CD14-positive monocyte (primary cell): ENCODE measurements around the gene RALGAPA2. TPM values are rescaled to one million over a fixed set of nuclear protein-coding genes. Genes with fewer than 3 reads are reported as not detected.

Source experiments
- DNase-seq, 3 donors: peaks; one replicate each; pipeline ENCODE4 v3.0.0-alpha.2; 2011 to 2022
- H2AFZ ChIP-seq: 2 replicates; pipeline ENCODE4 v1.6.0; 2012; ENCODE audit warnings: mild to moderate bottlenecking, low read depth, low read length, inconsistent platforms; ENCODE audit not compliant: insufficient read depth, poor library complexity, severe bottlenecking
- H3K27ac ChIP-seq, 2 donors: 1 replicate in 1 of 2; 2 replicates in 1 of 2; pipeline ENCODE4 v1.5.1; 2012 to 2013; ENCODE audit warnings: low read length in 2 of 2, control low read depth in 1 of 2, inconsistent platforms in 1 of 2, low read depth in 1 of 2, mild to moderate bottlenecking in 1 of 2
- H3K27me3 ChIP-seq, 2 donors: one replicate each; pipeline versions ENCODE4 v1.6.0 to v1.6.1; 2011 to 2013; ENCODE audit warnings: low read length in 2 of 2; ENCODE audit not compliant: control insufficient read depth in 2 of 2, insufficient read depth in 2 of 2
- H3K36me3 ChIP-seq, 2 donors: replicated peaks in 1 of 2; 1 replicate in 1 of 2; 2 replicates in 1 of 2; pipeline versions ENCODE4 v1.5.1 to v1.6.1; 2012 to 2013; ENCODE audit warnings: low read length in 2 of 2, control low read depth in 1 of 2, inconsistent platforms in 1 of 2, mild to moderate bottlenecking in 1 of 2; ENCODE audit not compliant: insufficient read depth in 2 of 2, control insufficient read depth in 1 of 2
- H3K4me1 ChIP-seq, 2 donors: 1 replicate in 1 of 2; 2 replicates in 1 of 2; pipeline versions ENCODE4 v1.5.1 to v1.6.1; 2012 to 2013; ENCODE audit warnings: low read length in 2 of 2, control low read depth in 1 of 2, inconsistent platforms in 1 of 2, mild to moderate bottlenecking in 1 of 2, moderate library complexity in 1 of 2; ENCODE audit not compliant: insufficient read depth in 2 of 2, control insufficient read depth in 1 of 2
- H3K4me2 ChIP-seq: replicated peaks from 2 replicates; pipeline ENCODE3; 2012; ENCODE audit warnings: low read length, moderate library complexity, mild to moderate bottlenecking; ENCODE audit not compliant: poor library complexity, severe bottlenecking; ENCODE audit errors: extremely low read depth
- H3K4me3 ChIP-seq, 3 experiments: fragments of 200-600 bp in 1 of 3; sonication (generic) in 1 of 3; replicated peaks in 1 of 3; 1 replicate in 2 of 3; 2 replicates in 1 of 3; pipeline ENCODE4 v1.5.1; 2011 to 2013; ENCODE audit warnings: low read length in 3 of 3, mild to moderate bottlenecking in 3 of 3, control low read depth in 2 of 3, low read depth in 2 of 3, inconsistent platforms in 1 of 3, moderate library complexity in 1 of 3
- H3K79me2 ChIP-seq: 2 replicates; pipeline ENCODE4 v1.6.0; 2012; ENCODE audit warnings: mild to moderate bottlenecking, control low read depth, inconsistent platforms, low read length, moderate library complexity; ENCODE audit not compliant: insufficient read depth
- H3K9ac ChIP-seq: 2 replicates; pipeline ENCODE4 v1.6.0; 2017; ENCODE audit warnings: low read length, mild to moderate bottlenecking; ENCODE audit not compliant: insufficient read depth, poor library complexity, severe bottlenecking
- H3K9me3 ChIP-seq, 2 donors: replicated peaks in 1 of 2; 1 replicate in 1 of 2; 2 replicates in 1 of 2; pipeline versions ENCODE4 v1.5.1 to v1.6.1; 2012 to 2013; ENCODE audit warnings: low read length in 2 of 2, control low read depth in 1 of 2; ENCODE audit not compliant: control insufficient read depth in 1 of 2, insufficient read depth in 1 of 2
- H4K20me1 ChIP-seq: 2 replicates; pipeline ENCODE4 v1.6.0; 2012; ENCODE audit warnings: mild to moderate bottlenecking, low read length, control low read depth, moderate library complexity; ENCODE audit not compliant: insufficient read depth
- H3K27ac Mint-ChIP-seq, 7 donors: one replicate each; pipeline ENCODE4 v1.8.0; 2020; ENCODE audit warnings: mild to moderate bottlenecking in 7 of 7, mixed read lengths in 7 of 7, moderate library complexity in 6 of 7, inconsistent platforms in 2 of 7
- H3K27me3 Mint-ChIP-seq, 3 donors: one replicate each; pipeline ENCODE4 v1.8.0; 2021 to 2022; ENCODE audit warnings: low read depth in 3 of 3, mild to moderate bottlenecking in 3 of 3, mixed read lengths in 3 of 3, moderate library complexity in 3 of 3, inconsistent platforms in 1 of 3
- H3K36me3 Mint-ChIP-seq, 2 donors: one replicate each; pipeline ENCODE4 v1.8.0; 2020; ENCODE audit warnings: mixed read lengths in 2 of 2, inconsistent platforms in 1 of 2, mild to moderate bottlenecking in 1 of 2
- H3K4me1 Mint-ChIP-seq: one replicate; pipeline ENCODE4 v1.8.0; 2020; ENCODE audit warnings: mild to moderate bottlenecking, mixed read lengths
- H3K4me3 Mint-ChIP-seq, 2 donors: one replicate each; pipeline ENCODE4 v1.8.0; 2020; ENCODE audit warnings: mild to moderate bottlenecking in 2 of 2, mixed read lengths in 2 of 2, moderate library complexity in 1 of 2
- H3K9me3 Mint-ChIP-seq, 7 donors: one replicate each; pipeline ENCODE4 v1.8.0; 2020 to 2022; ENCODE audit warnings: mixed read lengths in 7 of 7, mild to moderate bottlenecking in 6 of 7, moderate library complexity in 6 of 7, inconsistent platforms in 2 of 7
- WGBS: methylation state at CpG from one replicate; pipeline ENCODE4 v1.1.5; 2013; ENCODE audit warnings: missing lambda C conversion rate; ENCODE audit not compliant: insufficient coverage; 5-methylcytosine and 5-hydroxymethylcytosine counted together
- intact Hi-C, 2 donors: fragments of 100-400 bp; cut with micrococcal nuclease; formaldehyde crosslinking; loops; one replicate each; pipeline versions ENCODE4 v1.15.0 to v1.15.1; 2023
- polyA plus RNA-seq, 3 donors: library from polyadenylated mRNA; depleted of rRNA in 1 of 3; unstranded in 2 of 3; stranded (reverse) in 1 of 3; fragments of 300-500 nt in 2 of 3; fragments of >200 nt in 1 of 3; fragmentation: Illumina TruSeq in 2 of 3; gene quantifications; 1 replicate in 2 of 3; 2 replicates in 1 of 3; pipeline ENCODE4 v1.2.3, GENCODE V29; 2012 to 2021
- TF ChIP-seq, protein P1 (sequence below): fragments of 200-600 bp; IDR thresholded peaks from one replicate; pipeline ENCODE4 v1.8.0; 2022; ENCODE audit warnings: antibody characterized with exemption, mild to moderate bottlenecking

Gene RALGAPA2
- polyA plus RNA-seq, 3 donors, result 6.2 to 13.0 (median 8.9) TPM

DNA sequence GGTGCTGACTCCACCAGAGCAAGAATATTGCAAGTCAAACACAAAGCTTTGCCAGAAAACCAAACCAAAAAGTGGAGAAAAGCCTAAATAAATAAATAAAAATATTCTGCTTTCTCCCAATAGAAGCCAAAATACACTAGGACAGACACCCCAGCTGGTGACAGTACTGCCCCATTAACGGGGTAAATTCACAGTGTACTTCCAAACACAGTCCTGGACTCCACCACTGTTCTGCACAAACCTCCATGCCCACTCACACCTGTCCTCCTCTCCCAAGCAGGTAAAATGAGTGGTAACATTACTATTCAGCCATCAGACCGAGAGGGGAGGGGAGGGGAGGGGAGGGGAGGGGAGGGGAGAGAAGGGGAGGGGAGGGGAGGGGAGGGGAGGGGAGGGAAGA, 70.7 kb downstream of the RALGAPA2 start:
- Histone ChIP-seq H3K9ac (no peak overlapping the region), H3K4me3 (no peak overlapping the region), H3K9me3 (no peaks in the 10 kb centered on the region), H3K36me3 (peaks cover 37 to 49% of the 10 kb centered on the region in 2 donors), H2AFZ (no peak overlapping the region), H4K20me1 (no peaks in the 10 kb centered on the region), H3K4me2 (no peak overlapping the region), H3K27ac (no peak overlapping the region), H3K4me1 (no peaks in the 10 kb centered on the region), H3K79me2 (no peaks in the 10 kb centered on the region), H3K27me3 (no peaks in the 10 kb centered on the region)
- peaks cover 0 to 1% (median 0%) of the 10 kb centered on the region in 3 donors for H3K27me3 Mint-ChIP-seq
- H3K4me3 Mint-ChIP-seq, result no peak overlapping the region
- H3K27ac Mint-ChIP-seq, result no peak overlapping the region
- intact Hi-C loops, result no loop called here
- peaks cover 41 to 44% of the 10 kb centered on the region in 2 donors for H3K36me3 Mint-ChIP-seq
- 100% methylated on average over 1 of the region's 2 CpGs for WGBS
- TF ChIP-seq, protein P1, sequence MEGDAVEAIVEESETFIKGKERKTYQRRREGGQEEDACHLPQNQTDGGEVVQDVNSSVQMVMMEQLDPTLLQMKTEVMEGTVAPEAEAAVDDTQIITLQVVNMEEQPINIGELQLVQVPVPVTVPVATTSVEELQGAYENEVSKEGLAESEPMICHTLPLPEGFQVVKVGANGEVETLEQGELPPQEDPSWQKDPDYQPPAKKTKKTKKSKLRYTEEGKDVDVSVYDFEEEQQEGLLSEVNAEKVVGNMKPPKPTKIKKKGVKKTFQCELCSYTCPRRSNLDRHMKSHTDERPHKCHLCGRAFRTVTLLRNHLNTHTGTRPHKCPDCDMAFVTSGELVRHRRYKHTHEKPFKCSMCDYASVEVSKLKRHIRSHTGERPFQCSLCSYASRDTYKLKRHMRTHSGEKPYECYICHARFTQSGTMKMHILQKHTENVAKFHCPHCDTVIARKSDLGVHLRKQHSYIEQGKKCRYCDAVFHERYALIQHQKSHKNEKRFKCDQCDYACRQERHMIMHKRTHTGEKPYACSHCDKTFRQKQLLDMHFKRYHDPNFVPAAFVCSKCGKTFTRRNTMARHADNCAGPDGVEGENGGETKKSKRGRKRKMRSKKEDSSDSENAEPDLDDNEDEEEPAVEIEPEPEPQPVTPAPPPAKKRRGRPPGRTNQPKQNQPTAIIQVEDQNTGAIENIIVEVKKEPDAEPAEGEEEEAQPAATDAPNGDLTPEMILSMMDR, result no peak
- no peak for DNase-seq
- H3K9me3 Mint-ChIP-seq, result no peaks in the 10 kb centered on the region
- peaks cover 11% of the 10 kb centered on the region for H3K4me1 Mint-ChIP-seq

DNA sequence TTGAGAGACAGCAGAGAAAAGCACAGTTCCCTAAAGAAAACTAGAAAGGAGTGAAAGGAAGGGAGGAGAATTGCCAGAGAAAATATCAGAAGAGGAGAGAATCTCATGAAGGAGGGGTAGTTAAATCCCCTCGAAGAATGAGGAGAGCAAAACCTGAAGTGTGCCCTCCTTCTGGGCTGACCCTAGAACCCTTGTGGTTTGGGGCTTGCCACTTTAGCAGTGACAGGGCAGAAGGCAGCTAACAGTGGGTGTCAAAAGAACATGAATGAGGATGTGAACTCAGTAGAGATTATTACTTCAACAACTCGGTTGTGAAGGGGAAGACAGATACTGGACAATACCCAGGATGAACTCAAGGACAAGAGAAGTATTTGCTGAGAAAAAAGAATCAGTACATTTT, 73.6 kb downstream of the RALGAPA2 start:
- Histone ChIP-seq H3K4me2 (no peak overlapping the region), H3K9me3 (no peaks in the 10 kb centered on the region), H3K9ac (no peak overlapping the region), H2AFZ (no peak overlapping the region), H3K36me3 (peaks cover 65 to 77% of the 10 kb centered on the region in 2 donors), H3K4me1 (no peaks in the 10 kb centered on the region), H3K27ac (no peak overlapping the region), H4K20me1 (no peaks in the 10 kb centered on the region), H3K79me2 (no peaks in the 10 kb centered on the region), H3K27me3 (no peaks in the 10 kb centered on the region), H3K4me3 (no peak overlapping the region)
- peak overlapping the region in 3 of 7 donors; percentile 15 to 55 (median 23) for H3K27ac Mint-ChIP-seq
- peaks cover 64 to 67% of the 10 kb centered on the region in 2 donors for H3K36me3 Mint-ChIP-seq
- DNase-seq, result no peak
- TF ChIP-seq, protein P1, result no peak
- H3K4me3 Mint-ChIP-seq, result no peak overlapping the region
- peaks cover 6% of the 10 kb centered on the region for H3K4me1 Mint-ChIP-seq
- WGBS, result 0% methylated on average over 1 of the region's 2 CpGs
- H3K27me3 Mint-ChIP-seq, result peaks cover 0 to 1% (median 0%) of the 10 kb centered on the region in 3 donors
- H3K9me3 Mint-ChIP-seq, result no peaks in the 10 kb centered on the region
- intact Hi-C loops, result no loop called here
